GM12801 (cell line): ENCODE results near the gene GFM1.

ENCODE experiments used
- TF ChIP-seq, protein P1 (sequence below): IDR thresholded peaks from one replicate; pipeline ENCODE4 v1.5.1; 2011; ENCODE audit warnings: control low read depth; ENCODE audit not compliant: insufficient read length; ENCODE audit errors: extremely low read depth

Gene GFM1

DNA sequence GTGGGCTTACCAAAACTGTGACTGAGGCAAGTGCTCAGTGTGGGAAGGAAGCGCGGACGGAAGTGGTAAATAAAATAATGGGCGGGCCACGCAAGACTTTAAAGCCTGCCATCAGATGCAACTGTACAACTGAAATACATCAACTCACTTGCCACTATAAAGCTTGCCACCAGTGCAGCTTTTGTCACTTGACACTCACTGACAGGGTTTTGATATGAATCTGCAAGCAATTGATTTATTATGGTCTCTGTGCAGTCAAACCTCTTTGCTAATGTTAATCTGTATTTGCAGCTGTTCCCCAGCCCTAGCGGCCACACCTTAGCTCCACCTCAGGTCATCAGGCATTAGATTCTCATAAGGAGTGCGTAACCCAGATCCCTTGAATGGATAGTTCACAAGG, 2.3 kb upstream of the GFM1 start:
- TF ChIP-seq, protein P1, sequence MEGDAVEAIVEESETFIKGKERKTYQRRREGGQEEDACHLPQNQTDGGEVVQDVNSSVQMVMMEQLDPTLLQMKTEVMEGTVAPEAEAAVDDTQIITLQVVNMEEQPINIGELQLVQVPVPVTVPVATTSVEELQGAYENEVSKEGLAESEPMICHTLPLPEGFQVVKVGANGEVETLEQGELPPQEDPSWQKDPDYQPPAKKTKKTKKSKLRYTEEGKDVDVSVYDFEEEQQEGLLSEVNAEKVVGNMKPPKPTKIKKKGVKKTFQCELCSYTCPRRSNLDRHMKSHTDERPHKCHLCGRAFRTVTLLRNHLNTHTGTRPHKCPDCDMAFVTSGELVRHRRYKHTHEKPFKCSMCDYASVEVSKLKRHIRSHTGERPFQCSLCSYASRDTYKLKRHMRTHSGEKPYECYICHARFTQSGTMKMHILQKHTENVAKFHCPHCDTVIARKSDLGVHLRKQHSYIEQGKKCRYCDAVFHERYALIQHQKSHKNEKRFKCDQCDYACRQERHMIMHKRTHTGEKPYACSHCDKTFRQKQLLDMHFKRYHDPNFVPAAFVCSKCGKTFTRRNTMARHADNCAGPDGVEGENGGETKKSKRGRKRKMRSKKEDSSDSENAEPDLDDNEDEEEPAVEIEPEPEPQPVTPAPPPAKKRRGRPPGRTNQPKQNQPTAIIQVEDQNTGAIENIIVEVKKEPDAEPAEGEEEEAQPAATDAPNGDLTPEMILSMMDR = no peak

DNA sequence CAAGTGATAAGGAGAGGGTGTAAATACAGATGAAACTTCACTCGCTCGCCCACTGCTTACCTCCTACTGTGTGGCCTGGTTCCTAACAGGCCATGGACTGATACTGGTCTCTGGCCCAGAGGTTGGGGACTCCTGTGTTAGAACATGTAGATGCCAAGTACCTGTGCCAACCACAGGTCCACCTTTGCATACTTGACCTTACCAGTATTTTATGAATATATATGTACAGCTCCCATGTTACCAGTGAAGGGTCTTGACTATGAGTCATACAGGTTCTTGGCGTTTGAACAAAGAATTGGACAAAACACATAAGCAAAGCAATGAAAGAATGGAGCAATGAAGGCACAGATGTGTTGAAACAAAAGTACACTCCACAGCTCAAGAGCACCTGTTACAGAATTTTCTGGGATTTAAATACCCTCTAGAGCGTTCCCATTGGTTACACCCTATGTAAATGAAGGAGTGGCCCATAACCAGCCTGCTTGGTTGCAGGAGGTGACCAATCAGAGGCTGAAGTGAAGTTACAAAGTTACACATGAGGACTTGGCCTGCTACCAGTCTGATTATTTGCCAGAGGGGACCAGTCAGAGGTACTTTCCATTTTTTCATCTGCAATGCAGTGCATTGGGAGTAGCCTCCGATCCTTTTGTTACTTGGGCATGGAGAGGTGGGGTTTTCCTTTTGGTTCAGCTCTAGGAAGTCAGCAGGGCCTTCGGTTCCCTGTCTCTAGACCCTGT, 1.7 kb upstream of the GFM1 start:
- TF ChIP-seq, protein P1 = no peak

DNA sequence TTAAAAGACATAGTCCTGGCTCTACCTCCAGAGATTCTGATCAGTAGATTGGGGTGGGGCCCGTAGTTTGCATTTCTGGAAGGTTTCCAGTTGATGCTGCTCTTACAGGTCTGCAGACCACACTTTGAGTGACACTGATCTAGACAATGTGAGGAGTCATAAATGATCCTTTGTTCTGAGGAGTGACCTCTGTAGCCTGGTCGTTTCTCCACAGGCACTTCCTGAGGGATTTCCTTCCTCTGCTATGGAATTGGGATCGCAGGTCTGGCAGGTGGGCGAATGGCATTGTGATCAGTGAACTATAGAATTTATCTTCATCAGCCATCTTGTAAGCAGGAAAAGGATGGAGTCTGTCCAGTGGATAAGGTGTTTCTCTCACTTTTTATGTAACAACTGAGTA, 5.5 kb downstream of the GFM1 start:
- TF ChIP-seq, protein P1 = no peak

DNA sequence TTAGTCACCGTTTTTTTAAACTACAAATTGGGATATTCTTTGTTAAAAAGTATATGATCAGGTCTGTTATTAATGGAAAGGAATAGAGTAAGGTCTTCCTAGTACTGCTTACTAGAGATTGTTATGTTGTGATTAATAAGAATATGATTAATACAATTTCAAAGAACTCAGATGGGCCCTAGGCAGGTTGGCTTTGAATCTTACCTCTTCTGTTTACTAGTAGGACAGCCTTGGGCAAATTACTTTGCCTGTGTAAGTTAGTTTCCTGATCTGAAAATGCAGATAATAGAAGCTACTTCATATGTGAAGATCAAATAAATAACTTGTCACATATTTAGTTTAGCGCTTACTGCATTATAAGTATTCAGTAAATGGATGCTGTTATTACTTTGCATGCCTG, 6.9 kb downstream of the GFM1 start:
- TF ChIP-seq, protein P1 = no peak

DNA sequence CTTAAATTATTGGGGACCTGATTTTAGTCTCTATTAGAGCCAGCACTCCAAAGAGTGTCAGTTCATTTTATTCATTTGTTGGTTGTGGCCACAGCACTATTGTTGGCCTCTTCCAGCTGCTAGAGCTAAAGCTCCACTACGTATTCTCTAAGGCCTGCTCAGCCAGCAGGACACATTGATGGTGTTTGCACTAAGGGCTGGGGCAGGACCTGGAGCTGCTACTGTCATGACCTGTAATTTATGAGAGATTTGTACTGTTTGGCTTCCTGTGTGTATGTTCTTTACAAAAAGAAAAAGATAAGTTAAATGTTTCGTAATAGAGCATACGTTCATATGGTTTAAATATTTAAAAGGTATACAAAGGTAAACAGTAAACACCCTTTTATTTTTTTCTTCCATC, 8.1 kb downstream of the GFM1 start:
- TF ChIP-seq, protein P1 = no peak

DNA sequence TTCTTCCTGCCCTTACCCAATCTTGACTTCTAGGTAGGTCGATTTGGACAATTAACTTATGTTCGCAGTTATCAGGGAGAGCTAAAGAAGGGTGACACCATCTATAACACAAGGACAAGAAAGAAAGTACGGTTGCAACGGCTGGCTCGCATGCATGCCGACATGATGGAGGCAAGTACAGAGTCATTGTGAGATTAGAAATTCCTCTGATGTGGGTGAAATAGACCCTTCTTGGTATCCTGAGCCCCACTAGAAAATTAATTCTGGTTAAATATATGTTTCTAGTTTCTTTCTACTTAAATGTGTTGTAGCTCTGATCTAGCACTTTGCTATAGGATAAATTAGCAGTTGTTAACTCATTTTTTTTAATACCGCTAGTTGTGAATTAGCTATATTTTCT, 14.6 kb downstream of the GFM1 start:
- TF ChIP-seq, protein P1 = no peak

DNA sequence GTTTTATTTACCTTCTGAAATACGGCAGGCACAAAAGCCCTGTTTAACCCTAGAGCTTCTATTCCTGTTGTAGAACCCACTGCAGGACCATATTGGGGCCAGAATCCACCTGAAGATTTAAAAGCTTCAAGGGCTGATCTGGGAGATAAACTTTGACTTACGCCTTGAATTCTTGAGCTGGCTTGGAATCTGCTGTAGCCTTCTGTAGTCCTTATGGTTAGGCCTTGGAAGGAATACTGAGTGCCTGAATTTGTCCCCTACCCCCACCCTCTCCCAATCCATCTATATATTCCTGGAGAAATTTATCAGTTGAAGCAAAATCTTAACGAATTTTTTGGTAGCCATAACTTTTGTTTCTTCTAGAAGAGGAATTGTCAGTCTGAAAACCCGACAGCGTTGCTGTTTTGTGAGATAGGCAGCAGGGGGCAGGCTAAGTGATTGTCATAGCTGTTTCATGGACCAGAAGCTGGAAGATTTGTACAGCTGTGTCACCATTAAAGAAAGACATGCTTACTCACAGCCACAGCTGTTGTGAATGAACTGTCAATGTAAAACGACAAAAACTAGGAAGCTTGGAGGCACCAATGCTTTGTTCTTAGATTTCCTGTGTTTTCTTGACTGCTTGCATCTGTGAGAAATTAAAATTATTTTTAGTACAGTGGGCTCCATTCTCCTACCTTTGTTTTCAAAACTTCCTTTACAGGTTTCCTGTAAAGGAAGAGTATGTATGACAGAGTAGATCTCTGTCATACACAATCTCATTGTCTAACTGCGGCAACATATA, 15.3 kb downstream of the GFM1 start:
- TF ChIP-seq, protein P1 = no peak
